Inferior parietal cortex (tissue), 1 donor: Measurements from ENCODE around the gene AGTRAP.

Experiments used
- DNase-seq: peaks from one replicate; pipeline ENCODE4 v3.0.0-alpha.2; 2016; ENCODE audit errors: extremely low spot score

Gene AGTRAP

GRCh38 chr1:11736746-11737639 lies 1.1 kb downstream of the AGTRAP start:
- DNase-seq = no peak

- DNase-seq = no peak
These were observed 2.2 kb downstream of the AGTRAP start for GRCh38 chr1:11738096-11738495.

- DNase-seq = no peak
These were observed 2.8 kb downstream of the AGTRAP start for GRCh38 chr1:11738783-11739182.

GRCh38 chr1:11740258-11741192 lies 4.6 kb downstream of the AGTRAP start:
- no peak for DNase-seq

GRCh38 chr1:11741482-11741881 lies 5.5 kb downstream of the AGTRAP start:
- DNase-seq = no peak

GRCh38 chr1:11741919-11742558 lies 6.1 kb downstream of the AGTRAP start:
- no peak for DNase-seq

- no peak for DNase-seq
These were observed 8.4 kb downstream of the AGTRAP start for GRCh38 chr1:11744287-11744686.

GRCh38 chr1:11746092-11746491 lies 10.2 kb downstream of the AGTRAP start:
- DNase-seq = no peak

GRCh38 chr1:11746795-11747487 lies 11.0 kb downstream of the AGTRAP start:
- DNase-seq = no peak

GRCh38 chr1:11748294-11749202 lies 12.6 kb downstream of the AGTRAP start:
- no peak for DNase-seq

GRCh38 chr1:11749203-11749689 lies 13.3 kb downstream of the AGTRAP start:
- peak; percentile 43 for DNase-seq

- DNase-seq = no peak
These were observed 14.1 kb downstream of the AGTRAP start for GRCh38 chr1:11749996-11750395.

GRCh38 chr1:11751087-11751486 lies 15.2 kb downstream of the AGTRAP start:
- no peak for DNase-seq

- no peak for DNase-seq
These were observed 16.6 kb downstream of the AGTRAP start for GRCh38 chr1:11752359-11753088.

GRCh38 chr1:11753555-11754208 lies 17.7 kb downstream of the AGTRAP start:
- no peak for DNase-seq

GRCh38 chr1:11757047-11757446 lies 21.1 kb downstream of the AGTRAP start:
- DNase-seq = no peak

GRCh38 chr1:11759791-11760190 lies 23.9 kb downstream of the AGTRAP start:
- no peak for DNase-seq

- no peak for DNase-seq
These were observed 25.3 kb downstream of the AGTRAP start for GRCh38 chr1:11761285-11761684.

- DNase-seq = no peak
These were observed 26.1 kb downstream of the AGTRAP start, which contains the start of gene C1orf167 for GRCh38 chr1:11761988-11762406. Gene C1orf167 (plus strand): TSS chr1:11762193. CDS start chr1:11764401, 2,208 bp downstream.
